Measurements from ENCODE around the gene RAB8A. TPM values are rescaled to one million over a fixed set of nuclear protein-coding genes. Genes with fewer than 3 reads are reported as not detected.
"Not testable (repeated sequence)": the region's sequence is repeated elsewhere in the genome, so short reads cannot be mapped to it uniquely, and the experiment has no call there.

RAB8A gene
- total RNA-seq, 1 donor from 2014 or later = 31.3 TPM

DNA sequence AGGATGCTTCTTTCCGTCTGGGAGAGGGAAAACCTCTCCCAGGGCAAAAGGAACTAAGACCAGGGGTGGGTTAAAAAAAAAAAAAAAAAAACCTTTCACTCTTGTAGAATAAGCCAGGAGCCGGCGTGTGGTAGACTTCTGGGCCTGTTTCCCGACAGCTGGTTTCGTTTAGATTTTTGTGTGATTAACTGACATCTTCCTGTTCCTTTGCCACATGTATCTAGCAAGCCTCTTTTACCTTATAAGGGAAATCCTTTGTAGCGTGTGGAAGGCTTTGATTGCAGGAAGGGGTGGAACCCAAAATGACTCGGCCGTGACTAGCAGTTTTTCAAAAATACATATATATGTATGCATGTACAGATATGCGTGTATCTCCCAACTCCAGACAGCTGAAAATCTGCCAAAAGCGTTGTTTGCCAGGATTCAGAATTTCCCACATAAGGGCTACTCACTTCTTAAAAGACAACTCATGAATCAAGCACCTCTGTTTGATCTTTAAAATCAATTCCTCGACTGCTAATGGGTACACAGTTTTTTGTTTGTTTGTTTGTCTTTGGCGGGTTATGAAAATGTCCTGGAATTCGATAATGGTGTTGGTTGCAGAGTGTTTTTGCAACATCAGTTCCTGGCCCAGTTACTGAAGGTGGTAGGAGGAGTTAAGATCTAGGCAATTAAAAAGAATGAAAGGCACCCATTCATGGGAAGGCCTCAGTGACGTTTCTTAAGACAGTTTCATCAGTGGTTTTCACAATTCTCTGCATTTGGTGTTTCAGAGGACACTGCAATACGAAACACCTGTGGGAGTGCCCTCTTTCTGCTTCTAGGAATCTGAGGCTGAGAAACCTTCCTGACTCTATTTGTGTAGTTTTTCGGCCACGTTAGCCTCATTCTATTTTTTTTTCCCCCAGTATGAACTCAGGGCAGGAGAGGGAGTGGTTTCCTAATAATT, 32.7 kb upstream of the RAB8A start:
- peaks cover 4 to 21% (median 11%) of the 10 kb centered on the region in 3 donors for H3K4me1 ChIP-seq (ENCODE audit: control insufficient read depth in 3 of 3, insufficient read depth in 3 of 3, low read length in 3 of 3)

DNA sequence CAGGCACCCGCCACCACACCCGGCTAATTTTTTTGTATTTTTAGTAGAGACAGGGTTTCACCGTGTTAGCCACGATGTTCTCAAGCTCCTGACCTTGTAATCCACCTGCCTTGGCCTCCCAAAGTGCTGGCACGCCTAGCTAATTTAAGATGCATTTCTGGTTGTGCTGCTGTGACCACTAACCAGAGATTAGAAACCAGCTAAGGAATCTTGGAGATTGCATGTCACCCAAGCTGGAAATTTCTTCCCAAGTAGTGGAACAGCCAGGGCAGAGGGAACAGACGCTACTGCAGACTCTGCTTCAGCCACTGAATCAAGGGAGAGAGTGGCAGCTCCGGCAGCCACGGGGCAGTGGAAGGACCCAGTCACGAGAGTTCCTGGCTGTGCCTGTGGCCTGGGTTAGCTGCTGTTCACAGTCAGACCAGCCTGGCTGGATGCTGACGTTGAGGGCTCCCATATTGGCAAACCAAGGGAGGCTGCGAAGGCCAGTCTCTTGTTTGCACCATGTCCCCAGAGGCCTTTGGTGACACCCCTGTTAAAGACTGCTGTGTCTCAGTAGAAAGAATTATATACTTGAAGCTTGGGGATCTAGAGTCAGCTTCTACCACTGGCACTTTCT, 27.5 kb upstream of the RAB8A start:
- Histone ChIP-seq H3K4me3 (ENCODE audit: low read length in 3 of 3) (no peak overlapping the region), H3K9me3 (ENCODE audit: control insufficient read depth in 3 of 3, low read length in 3 of 3) (no peaks in the 10 kb centered on the region), H3K4me1 (ENCODE audit: control insufficient read depth in 3 of 3, insufficient read depth in 3 of 3, low read length in 3 of 3) (peaks cover 9 to 23% (median 17%) of the 10 kb centered on the region in 3 donors), H3K36me3 (ENCODE audit: control insufficient read depth in 3 of 3, insufficient read depth in 3 of 3, low read length in 3 of 3) (peaks cover 18 to 38% (median 18%) of the 10 kb centered on the region in 3 donors), H3K27me3 (ENCODE audit: control insufficient read depth in 3 of 3, insufficient read depth in 3 of 3, low read length in 3 of 3) (peaks cover 0 to 7% (median 0%) of the 10 kb centered on the region in 3 donors), H3K27ac (ENCODE audit: low read depth, low read length) (no peak overlapping the region), H3K9ac (ENCODE audit: low read depth in 1 of 3, low read length in 3 of 3) (no peak overlapping the region)

More for the DNA sequence above, 32.7 kb upstream of the RAB8A start:
- H3K27me3 ChIP-seq (ENCODE audit: control insufficient read depth in 3 of 3, insufficient read depth in 3 of 3, low read length in 3 of 3) = peaks cover 9 to 31% (median 14%) of the 10 kb centered on the region in 3 donors
- H3K4me3 ChIP-seq (ENCODE audit: low read length in 3 of 3) = peak overlapping the region; percentile 24 to 74 (median 52)
- H3K27ac ChIP-seq (ENCODE audit: low read depth, low read length) = peak overlapping the region; percentile 81
- peak overlapping the region in 2 of 3 donors; percentile 64 to 77 for H3K9ac ChIP-seq (ENCODE audit: low read depth in 1 of 3, low read length in 3 of 3)
- no peaks in the 10 kb centered on the region for H3K9me3 ChIP-seq (ENCODE audit: control insufficient read depth in 3 of 3, low read length in 3 of 3)
- H3K36me3 ChIP-seq (ENCODE audit: control insufficient read depth in 3 of 3, insufficient read depth in 3 of 3, low read length in 3 of 3) = peaks cover 0 to 9% (median 8%) of the 10 kb centered on the region in 3 donors

DNA sequence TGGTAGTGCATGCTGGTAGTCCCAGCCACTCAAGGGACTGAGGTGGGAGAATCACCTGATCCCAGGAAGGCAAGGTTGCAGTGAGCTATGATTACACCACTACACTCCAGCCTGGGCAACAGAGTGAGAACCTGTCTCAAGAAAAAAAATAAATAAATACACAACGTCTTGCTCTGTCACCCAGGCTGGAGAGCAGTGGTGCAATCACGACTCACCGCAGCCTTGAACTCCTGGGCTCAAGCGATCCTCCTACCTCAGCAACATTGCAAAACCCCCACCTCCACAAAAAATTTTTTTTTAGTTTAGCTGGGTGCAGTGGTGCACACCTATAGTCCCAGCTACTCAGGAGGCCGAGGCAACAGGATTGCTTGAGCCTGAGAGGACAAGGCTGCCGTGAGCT, 26.6 kb upstream of the RAB8A start:
- Histone ChIP-seq H3K36me3 (ENCODE audit: control insufficient read depth in 3 of 3, insufficient read depth in 3 of 3, low read length in 3 of 3) (peaks cover 18 to 42% (median 20%) of the 10 kb centered on the region in 3 donors), H3K27me3 (ENCODE audit: control insufficient read depth in 3 of 3, insufficient read depth in 3 of 3, low read length in 3 of 3) (peaks cover 0 to 7% (median 0%) of the 10 kb centered on the region in 3 donors), H3K4me1 (ENCODE audit: control insufficient read depth in 3 of 3, insufficient read depth in 3 of 3, low read length in 3 of 3) (peaks cover 6 to 26% (median 14%) of the 10 kb centered on the region in 3 donors), H3K9ac (ENCODE audit: low read depth in 1 of 3, low read length in 3 of 3) (no peak overlapping the region), H3K4me3 (ENCODE audit: low read length in 3 of 3) (no peak overlapping the region), H3K27ac (ENCODE audit: low read depth, low read length) (no peak overlapping the region), H3K9me3 (ENCODE audit: control insufficient read depth in 3 of 3, low read length in 3 of 3) (no peaks in the 10 kb centered on the region)

DNA sequence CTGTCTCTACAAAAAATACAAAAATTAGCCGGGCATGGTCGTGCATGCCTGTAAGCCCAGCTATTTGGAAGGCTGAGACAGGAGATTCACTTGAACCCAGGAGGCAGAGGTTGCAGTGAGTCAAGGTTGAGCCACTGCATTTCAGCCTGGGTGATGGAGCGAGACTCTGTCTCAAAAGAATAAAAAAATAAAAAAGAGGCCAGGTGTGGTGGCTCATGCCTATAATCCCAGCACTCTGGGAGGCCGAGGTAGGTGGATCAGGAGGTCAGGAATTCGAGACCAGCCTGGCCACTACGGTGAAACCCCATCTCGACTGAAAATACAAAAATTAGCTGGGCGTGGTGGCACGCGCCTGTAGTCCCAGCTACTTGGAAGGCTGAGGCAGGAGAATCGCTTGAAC, 24.3 kb upstream of the RAB8A start:
- not testable (repeated sequence) for H3K9me3 ChIP-seq (ENCODE audit: control insufficient read depth in 3 of 3, low read length in 3 of 3); H3K4me3 ChIP-seq (ENCODE audit: low read length in 3 of 3); H3K27ac ChIP-seq (ENCODE audit: low read depth, low read length); H3K27me3 ChIP-seq (ENCODE audit: control insufficient read depth in 3 of 3, insufficient read depth in 3 of 3, low read length in 3 of 3); H3K9ac ChIP-seq (ENCODE audit: low read depth in 1 of 3, low read length in 3 of 3)
- Histone ChIP-seq H3K36me3 (ENCODE audit: control insufficient read depth in 3 of 3, insufficient read depth in 3 of 3, low read length in 3 of 3) (peaks cover 19 to 48% (median 20%) of the 10 kb centered on the region in 3 donors), H3K4me1 (ENCODE audit: control insufficient read depth in 3 of 3, insufficient read depth in 3 of 3, low read length in 3 of 3) (peaks cover 0 to 26% (median 14%) of the 10 kb centered on the region in 3 donors)

DNA sequence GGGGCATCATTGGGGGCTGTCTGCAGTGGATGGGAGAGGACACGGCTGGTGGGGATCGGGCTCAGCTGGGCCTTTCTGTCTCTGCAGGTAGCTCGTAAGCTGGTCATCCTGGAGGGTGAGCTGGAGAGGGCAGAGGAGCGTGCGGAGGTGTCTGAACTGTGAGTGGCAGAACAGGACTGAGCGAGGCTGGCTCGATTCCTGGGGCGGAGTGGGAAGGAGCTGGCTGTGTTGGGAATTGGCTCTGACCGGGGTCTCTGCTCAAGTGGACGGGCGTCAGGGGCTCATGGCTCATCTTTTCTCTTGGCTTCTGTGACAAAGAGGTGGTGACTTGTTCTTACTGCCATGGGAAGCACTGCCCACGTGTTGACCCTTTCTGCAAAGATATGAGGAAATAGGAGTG, 23.7 kb upstream of the RAB8A start:
- Histone ChIP-seq H3K27ac (ENCODE audit: low read depth, low read length) (no peak overlapping the region), H3K36me3 (ENCODE audit: control insufficient read depth in 3 of 3, insufficient read depth in 3 of 3, low read length in 3 of 3) (peaks cover 19 to 45% (median 20%) of the 10 kb centered on the region in 3 donors), H3K4me1 (ENCODE audit: control insufficient read depth in 3 of 3, insufficient read depth in 3 of 3, low read length in 3 of 3) (peaks cover 0 to 26% (median 14%) of the 10 kb centered on the region in 3 donors), H3K9ac (ENCODE audit: low read depth in 1 of 3, low read length in 3 of 3) (peak overlapping the region in 1 of 3 donors; percentile 16), H3K9me3 (ENCODE audit: control insufficient read depth in 3 of 3, low read length in 3 of 3) (no peaks in the 10 kb centered on the region), H3K27me3 (ENCODE audit: control insufficient read depth in 3 of 3, insufficient read depth in 3 of 3, low read length in 3 of 3) (peaks cover 0 to 7% (median 0%) of the 10 kb centered on the region in 3 donors), H3K4me3 (ENCODE audit: low read length in 3 of 3) (no peak overlapping the region)

DNA sequence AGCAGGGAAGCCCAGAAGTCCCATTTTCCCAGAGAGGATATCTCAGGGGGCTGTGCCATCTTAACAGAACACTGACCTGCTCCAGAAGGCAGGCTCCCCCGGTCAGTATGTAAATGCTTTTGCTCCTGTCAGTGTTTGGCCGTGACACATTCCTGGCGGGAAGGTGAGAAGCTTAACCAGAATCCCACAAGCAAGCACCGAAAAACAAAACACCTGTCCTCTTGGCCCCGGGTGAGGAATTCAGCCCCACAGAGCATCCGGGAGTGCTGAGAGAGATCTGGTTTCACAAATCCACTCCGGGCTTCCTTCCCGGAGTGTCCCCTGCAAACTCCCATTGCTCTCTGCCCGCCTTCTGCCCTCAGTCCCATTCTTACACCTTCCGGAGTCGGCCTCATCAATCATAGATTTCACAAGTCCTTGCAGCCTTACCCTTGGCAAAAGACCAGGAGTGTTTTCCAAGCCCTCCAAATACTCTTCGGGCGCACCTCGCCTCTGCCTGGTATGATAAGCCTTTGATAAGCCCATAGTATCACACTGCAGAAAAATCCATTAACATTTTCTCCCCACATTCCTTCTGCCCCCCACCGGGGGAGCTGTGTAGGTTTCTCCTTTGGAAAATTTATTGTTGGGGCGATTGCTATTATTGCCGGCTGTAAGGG, 23.2 kb upstream of the RAB8A start:
- no peak overlapping the region for H3K4me3 ChIP-seq (ENCODE audit: low read length in 3 of 3)

DNA sequence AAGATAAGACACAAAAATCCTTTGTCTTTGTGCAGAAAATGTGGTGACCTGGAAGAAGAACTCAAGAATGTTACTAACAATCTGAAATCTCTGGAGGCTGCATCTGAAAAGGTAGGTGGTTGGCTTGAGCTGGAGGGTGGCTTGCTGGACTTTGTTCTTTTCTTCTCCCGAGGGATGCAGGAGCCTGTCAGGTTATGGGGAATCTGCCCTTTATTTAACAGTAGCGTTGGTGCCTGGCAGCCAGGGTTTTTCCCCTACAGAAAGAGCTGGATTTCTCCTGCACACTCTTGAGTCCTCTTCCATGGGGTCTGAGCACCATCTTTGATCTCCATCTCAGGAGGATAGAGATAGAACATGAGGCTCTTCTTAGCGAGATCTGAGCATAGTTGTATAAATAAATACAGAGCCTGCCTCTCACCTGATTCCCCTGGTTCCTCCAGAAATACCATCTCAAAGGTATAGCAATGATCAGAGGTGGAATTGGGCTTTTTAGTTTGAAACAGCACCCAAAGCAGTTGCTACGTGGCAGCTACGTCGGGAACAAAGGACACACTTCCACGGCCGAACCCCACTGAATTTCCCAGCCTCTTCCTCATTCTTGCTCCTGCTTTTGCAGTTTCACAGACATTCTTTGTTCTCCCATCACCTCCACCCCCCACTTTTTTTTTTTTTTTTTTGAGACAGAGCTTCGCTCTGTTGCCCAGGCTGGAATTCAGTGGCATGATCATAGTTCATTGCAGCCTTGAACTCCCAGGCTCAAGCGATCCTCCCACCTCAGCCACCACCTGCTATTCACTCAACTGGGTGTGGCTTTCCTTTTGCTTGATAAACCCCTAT, 22.5 kb upstream of the RAB8A start:
- no peak overlapping the region for H3K27ac ChIP-seq (ENCODE audit: low read depth, low read length)

More for the DNA sequence above, 23.2 kb upstream of the RAB8A start:
- Histone ChIP-seq H3K4me1 (ENCODE audit: control insufficient read depth in 3 of 3, insufficient read depth in 3 of 3, low read length in 3 of 3) (peaks cover 0 to 26% (median 14%) of the 10 kb centered on the region in 3 donors), H3K27me3 (ENCODE audit: control insufficient read depth in 3 of 3, insufficient read depth in 3 of 3, low read length in 3 of 3) (peaks cover 0 to 7% (median 0%) of the 10 kb centered on the region in 3 donors), H3K27ac (ENCODE audit: low read depth, low read length) (no peak overlapping the region), H3K9ac (ENCODE audit: low read depth in 1 of 3, low read length in 3 of 3) (peak overlapping the region in 1 of 3 donors; percentile 16), H3K9me3 (ENCODE audit: control insufficient read depth in 3 of 3, low read length in 3 of 3) (no peaks in the 10 kb centered on the region), H3K36me3 (ENCODE audit: control insufficient read depth in 3 of 3, insufficient read depth in 3 of 3, low read length in 3 of 3) (peaks cover 18 to 45% (median 21%) of the 10 kb centered on the region in 3 donors)

DNA sequence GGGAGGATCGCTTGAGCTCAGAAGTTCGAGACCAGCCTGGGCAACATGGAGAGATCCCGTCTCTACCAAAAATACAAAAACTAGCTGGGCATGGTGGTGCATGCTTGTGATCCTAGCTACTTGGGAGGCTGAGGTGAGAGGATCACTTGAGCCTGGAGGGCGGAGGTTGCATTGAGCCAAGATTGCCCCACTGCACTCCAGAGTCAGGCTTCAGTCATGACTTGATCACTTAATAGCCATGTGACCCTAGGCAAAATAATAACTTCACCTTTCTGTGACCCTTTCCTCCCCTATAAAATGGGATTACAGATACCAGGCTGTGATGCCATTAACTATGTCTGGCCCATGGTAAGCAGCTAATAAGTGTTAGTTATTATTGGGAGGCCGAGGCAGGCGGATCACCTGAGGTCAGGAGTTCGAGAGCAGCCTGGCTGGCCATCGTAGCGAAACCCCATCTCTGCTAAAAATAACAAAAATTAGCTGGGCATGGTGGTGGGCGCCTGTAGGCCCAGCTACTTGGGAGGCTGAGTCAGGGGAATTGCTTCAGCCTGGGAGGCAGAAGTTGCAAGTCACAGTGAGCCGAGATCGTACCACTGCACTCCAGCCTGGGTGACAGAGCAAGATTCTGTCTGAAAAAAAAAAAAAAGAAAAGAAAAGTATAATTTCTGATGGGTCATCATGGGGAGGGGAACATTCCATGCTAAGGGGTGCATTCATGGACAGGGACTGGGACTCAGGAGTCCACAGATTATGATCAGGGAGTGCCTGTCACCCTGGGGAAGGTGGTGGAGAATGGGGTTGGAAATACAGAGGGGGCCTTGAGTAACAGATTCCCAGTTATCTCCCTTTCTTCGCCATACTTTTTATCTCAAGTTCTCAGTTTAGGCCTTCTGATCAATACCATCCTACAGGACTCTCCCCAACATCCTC, 19.9 kb upstream of the RAB8A start:
- Histone ChIP-seq H3K27ac (ENCODE audit: low read depth, low read length) (no peak overlapping the region), H3K9me3 (ENCODE audit: control insufficient read depth in 3 of 3, low read length in 3 of 3) (no peaks in the 10 kb centered on the region)

More for the DNA sequence above, 22.5 kb upstream of the RAB8A start:
- peaks cover 18 to 45% (median 23%) of the 10 kb centered on the region in 3 donors for H3K36me3 ChIP-seq (ENCODE audit: control insufficient read depth in 3 of 3, insufficient read depth in 3 of 3, low read length in 3 of 3)
- H3K9me3 ChIP-seq (ENCODE audit: control insufficient read depth in 3 of 3, low read length in 3 of 3) = no peaks in the 10 kb centered on the region
- H3K4me3 ChIP-seq (ENCODE audit: low read length in 3 of 3) = no peak overlapping the region
- no peak overlapping the region for H3K9ac ChIP-seq (ENCODE audit: low read depth in 1 of 3, low read length in 3 of 3)
- peaks cover 0 to 26% (median 14%) of the 10 kb centered on the region in 3 donors for H3K4me1 ChIP-seq (ENCODE audit: control insufficient read depth in 3 of 3, insufficient read depth in 3 of 3, low read length in 3 of 3)
- H3K27me3 ChIP-seq (ENCODE audit: control insufficient read depth in 3 of 3, insufficient read depth in 3 of 3, low read length in 3 of 3) = peaks cover 0 to 4% (median 0%) of the 10 kb centered on the region in 3 donors

More for the DNA sequence above, 19.9 kb upstream of the RAB8A start:
- no peaks in the 10 kb centered on the region for H3K27me3 ChIP-seq (ENCODE audit: control insufficient read depth in 3 of 3, insufficient read depth in 3 of 3, low read length in 3 of 3)
- H3K9ac ChIP-seq (ENCODE audit: low read depth in 1 of 3, low read length in 3 of 3) = no peak overlapping the region
- H3K4me3 ChIP-seq (ENCODE audit: low read length in 3 of 3) = no peak overlapping the region
- peaks cover 0 to 19% (median 14%) of the 10 kb centered on the region in 3 donors for H3K4me1 ChIP-seq (ENCODE audit: control insufficient read depth in 3 of 3, insufficient read depth in 3 of 3, low read length in 3 of 3)
- H3K36me3 ChIP-seq (ENCODE audit: control insufficient read depth in 3 of 3, insufficient read depth in 3 of 3, low read length in 3 of 3) = peaks cover 23 to 37% (median 26%) of the 10 kb centered on the region in 3 donors

Measured in skeletal muscle tissue (tissue), 4 donors.